HG02840 (cell line): ENCODE measurements around the gene AGR3.

Source experiments
- ATAC-seq: cut with Tn5 transposase; IDR thresholded peaks from one replicate; pipeline ENCODE4 v1.9.1; 2021; ENCODE audit warnings: mild to moderate bottlenecking, moderate library complexity, moderate number of reproducible peaks; ENCODE audit not compliant: unreplicated experiment, low FRiP score

The AGR3 gene

GRCh38 chr7:16838891-16839290 is 42.9 kb downstream of the AGR3 start:
- ATAC-seq, result no peak

DNA sequence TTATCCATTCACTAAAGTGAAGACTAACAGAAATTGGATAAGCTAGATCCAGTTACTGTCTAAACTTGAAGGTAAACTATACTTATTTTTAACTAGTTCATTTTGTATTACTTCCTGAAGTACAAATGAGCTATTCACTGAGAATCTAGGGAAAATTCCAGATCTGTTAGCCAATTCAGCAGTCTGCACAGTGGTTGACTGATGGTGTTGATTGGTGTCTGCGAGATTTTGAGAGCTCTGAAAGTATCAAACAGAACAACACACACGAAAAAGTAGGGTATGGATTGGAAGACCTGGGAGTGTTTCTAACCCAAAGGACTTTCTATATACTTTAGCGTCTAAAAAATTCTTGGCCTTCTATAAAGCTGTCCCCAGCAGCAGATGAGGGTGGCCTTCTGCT is 43.4 kb downstream of the AGR3 start:
- ATAC-seq, result no peak

- ATAC-seq, result no peak
Observed at GRCh38 chr7:16836481-16836880, 45.3 kb downstream of the AGR3 start.

GRCh38 chr7:16833373-16833772 is 48.4 kb downstream of the AGR3 start:
- no peak for ATAC-seq

- no peak for ATAC-seq
Observed at GRCh38 chr7:16826060-16826459, 55.7 kb downstream of the AGR3 start.

- ATAC-seq, result no peak
Observed at GRCh38 chr7:16822029-16822428, 59.8 kb downstream of the AGR3 start.

DNA sequence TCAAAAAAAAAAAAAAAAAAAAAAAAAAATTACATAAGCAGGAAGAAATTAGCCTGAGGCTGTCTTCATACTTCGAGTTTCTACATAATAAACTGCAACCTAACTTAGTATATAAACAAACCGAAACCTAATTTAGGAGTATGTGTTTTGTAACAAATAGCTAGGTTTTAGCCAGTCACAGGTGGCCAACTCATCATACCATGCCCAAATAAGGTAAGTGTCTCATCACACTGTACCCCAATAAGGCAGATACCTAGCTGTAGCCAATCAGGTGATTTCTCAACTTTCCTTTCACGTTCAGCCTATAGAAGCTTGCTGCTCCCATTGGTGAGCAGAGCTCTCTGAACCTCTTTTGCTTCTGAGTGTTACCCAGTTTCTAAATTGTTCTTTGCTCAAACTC is 63.1 kb downstream of the AGR3 start:
- ATAC-seq, result no peak

- no peak for ATAC-seq
Observed at GRCh38 chr7:16817536-16817935, 64.2 kb downstream of the AGR3 start.

- no peak for ATAC-seq
Observed at GRCh38 chr7:16816824-16817223, 65.0 kb downstream of the AGR3 start.

- ATAC-seq, result no peak
Observed at GRCh38 chr7:16815001-16815400, 66.8 kb downstream of the AGR3 start.

DNA sequence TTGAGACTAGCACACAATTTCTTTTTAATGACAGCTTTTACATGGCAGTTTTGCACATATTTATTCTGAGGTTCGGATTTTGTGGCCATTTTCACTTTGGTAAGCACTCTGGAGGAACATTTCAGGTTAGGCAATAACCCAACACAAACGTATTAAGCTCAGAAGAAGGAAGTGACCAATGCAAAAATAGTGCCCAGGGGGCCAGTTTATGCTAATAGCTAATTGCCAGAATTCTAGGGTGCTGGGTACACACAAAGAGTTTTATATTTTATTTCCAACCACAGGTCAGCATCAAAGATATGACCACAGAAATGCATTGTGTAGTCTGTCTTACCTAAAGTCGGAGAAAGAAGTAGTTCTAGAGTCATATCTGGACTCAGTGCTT is 68.6 kb downstream of the AGR3 start:
- ATAC-seq, result no peak

GRCh38 chr7:16812542-16813231 is 69.1 kb downstream of the AGR3 start:
- no peak for ATAC-seq

DNA sequence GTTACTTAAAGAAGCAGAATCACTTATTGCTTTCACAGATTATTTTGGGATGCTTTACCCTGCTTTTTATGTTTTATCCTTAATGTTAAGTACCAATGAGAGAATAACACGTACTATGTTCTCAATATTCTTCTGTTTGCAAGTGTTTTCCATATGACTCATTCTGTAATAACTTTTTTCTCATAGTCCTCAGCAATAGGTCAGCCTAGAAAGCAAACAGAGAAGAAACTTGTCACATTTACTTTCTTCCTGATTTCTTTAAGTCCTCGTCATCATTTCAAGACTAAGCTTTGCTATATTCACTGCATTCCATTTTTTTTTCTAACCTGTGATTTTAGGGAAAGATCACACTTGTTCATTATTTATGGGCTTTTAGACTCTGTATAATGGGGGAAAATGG is 70.2 kb downstream of the AGR3 start:
- ATAC-seq, result no peak

DNA sequence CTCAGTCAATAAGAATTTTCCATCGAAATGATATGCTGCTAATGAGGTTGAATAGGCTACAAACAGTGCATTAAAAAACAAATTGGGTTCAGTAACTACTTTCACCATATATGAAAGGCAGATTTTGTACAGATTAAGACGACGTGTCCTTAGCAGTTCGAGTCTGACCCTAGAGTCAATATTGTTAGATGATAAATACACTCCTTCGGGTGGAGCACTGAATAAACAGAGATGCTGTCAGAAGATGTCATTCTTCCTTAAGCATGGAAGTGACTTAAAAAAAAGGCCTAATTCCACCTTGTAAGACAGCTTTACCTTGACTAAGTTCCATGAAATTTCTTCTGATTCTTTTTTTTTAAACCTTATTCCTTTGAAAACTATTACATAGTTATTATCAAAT is 71.2 kb downstream of the AGR3 start:
- ATAC-seq, result no peak

DNA sequence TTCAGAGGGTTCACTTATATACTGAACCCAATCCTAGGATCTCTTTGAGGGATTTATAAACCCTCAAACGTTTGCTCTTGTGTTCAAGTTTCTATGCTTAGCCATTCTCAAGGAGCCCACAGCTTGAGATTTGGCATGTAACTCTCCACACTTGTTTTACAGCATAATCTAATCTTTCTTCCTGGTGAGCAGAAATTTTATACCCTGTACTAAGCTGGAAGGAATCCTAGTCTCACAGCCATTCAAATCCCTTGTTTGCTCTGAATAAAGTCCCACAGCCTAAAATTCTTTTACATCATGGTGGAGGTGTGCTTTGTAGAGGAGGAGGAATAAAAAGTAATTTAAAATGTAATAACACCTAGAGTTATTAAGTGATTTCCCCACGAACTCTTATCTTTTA is 71.7 kb downstream of the AGR3 start:
- no peak for ATAC-seq
